HG02938 (cell line): ENCODE measurements around the gene RNU1-3.
"Not testable (repeated sequence)": the region's sequence is repeated elsewhere in the genome, so short reads cannot be mapped to it uniquely, and the experiment has no call there.

Experiments
- ATAC-seq: cut with Tn5 transposase; IDR thresholded peaks from one replicate; pipeline ENCODE4 v1.9.1; 2021; ENCODE audit warnings: mild to moderate bottlenecking, moderate library complexity; ENCODE audit not compliant: unreplicated experiment

The RNU1-3 gene

GRCh38 chr1:16694308-16694702 lies 27.6 kb upstream of the RNU1-3 start:
- not testable (repeated sequence) for ATAC-seq

GRCh38 chr1:16693449-16694307 lies 26.9 kb upstream of the RNU1-3 start:
- ATAC-seq, result not testable (repeated sequence)

DNA sequence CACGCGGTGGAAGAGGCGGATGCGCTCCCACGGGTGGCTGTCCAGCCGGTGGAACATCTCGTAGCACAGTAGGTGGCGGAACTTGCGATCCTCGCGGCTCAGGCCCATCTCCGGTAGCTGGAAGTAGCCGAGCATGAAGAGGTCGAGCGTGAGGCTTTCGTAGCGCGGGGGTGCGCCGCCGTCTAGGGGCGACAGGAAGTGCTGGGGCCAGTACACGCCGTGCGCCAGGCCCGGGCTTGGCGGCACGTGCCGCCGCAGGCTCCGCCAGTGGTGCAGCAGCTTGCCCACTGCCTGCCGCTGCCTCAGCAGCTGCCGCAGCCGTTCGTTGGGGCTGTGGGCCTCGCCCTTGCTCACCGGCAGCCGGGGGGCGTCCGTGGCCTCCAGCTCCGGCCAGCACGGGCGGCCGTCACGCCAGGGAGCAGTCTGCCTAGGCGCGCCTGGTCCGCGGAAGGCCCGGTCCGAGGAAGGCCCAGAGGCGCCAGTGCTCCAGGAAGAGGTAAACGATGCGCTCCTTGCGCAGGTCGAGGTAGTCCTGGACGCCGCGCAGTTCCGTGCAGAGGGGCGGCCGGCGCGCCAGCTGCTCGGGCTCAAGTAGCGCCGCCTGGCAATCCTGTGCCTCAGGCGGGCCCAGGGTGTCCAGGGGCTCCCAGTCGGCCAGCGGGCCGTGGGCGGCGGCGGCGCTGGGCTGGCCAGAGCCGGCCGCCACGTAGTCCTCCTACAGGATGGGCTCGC lies 26.1 kb upstream of the RNU1-3 start:
- ATAC-seq, result not testable (repeated sequence)

DNA sequence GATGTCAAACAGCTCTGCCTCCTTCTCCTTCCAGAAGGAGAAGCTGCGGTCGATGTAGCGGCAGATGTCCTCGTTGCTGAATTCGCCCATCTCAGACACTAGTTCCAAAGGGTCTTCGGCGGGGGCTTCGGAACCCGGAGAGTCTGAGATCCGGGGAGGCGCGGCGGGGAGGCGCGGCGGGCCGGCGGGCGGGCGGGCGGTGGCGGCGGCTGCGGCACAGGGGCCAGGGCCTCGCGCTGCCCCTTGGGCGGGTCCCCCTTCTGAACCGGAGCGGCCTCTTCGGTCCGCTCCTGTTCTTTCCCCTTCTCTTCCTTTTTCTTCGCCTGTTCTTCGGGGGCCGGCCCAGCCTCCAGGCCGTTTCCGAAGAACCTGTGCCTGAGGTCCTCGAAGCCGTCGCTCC lies 25.5 kb upstream of the RNU1-3 start:
- ATAC-seq, result not testable (repeated sequence)

DNA sequence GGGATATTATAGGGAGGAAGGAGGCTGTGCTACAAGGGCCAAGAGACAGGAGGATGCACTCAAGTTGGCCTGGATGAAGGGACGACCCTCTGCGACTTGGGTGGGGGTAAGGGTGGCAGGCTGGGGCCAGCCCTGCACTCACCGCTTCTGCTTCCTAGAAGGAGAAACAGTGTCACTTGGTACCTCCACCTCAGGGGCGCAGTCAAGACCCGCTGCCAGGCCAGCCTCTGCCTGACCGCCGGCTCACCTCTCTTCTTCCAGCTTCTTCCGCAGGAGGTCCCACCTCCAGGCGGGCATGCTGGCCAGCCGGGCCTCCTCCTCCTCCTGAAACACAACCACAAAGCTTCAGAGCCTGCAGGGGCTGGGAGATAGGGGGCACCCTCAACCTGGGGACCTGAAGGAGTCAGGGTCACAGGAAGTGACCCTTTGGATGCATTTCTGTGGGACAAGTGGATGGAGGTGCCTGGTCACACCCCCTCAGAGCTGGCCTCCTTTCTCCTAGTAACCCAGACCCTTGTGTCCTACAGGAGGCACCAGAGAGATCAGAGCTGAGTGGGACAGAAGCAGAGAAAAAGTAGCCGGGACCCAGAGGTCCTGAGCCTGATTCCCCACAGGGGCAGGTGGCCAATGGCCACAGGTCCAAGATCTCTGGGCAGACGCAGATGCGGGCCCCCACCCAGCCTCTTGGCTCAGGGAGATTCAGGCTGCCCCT lies 24.4 kb upstream of the RNU1-3 start:
- ATAC-seq, result not testable (repeated sequence)

DNA sequence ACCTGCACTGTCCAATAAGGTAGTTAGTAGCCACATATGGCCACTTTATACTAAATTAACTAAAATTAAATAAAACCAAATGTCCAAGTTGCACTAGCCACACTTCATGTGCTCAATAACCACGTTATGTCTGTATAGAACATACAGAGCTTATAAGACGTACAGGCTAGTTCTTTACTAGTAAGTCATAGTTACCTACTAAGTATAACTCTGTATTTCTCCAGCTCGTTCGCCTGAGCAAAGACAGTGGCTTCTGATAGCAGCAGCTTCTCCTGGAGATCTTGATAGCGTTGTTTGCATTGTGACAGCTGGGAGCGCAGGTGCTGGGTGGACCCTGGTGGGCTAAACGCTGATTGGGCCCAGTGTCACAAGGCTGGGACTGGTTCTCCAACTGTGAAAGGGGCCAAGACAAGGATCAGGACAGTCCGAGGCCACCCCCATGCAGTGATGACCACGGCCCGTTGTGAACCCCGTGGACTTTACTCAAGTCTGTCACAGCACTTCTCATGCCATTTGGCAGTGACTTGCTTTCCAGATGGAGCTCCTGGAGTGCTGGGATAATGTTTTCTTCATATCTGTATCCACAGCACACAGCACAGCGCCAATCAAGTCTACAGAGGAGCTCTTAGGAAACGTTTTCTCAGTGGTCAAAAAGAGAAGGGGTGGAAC lies 20.5 kb upstream of the RNU1-3 start:
- not testable (repeated sequence) for ATAC-seq

- ATAC-seq, result not testable (repeated sequence)
These were observed 19.0 kb upstream of the RNU1-3 start for GRCh38 chr1:16685445-16686371.

DNA sequence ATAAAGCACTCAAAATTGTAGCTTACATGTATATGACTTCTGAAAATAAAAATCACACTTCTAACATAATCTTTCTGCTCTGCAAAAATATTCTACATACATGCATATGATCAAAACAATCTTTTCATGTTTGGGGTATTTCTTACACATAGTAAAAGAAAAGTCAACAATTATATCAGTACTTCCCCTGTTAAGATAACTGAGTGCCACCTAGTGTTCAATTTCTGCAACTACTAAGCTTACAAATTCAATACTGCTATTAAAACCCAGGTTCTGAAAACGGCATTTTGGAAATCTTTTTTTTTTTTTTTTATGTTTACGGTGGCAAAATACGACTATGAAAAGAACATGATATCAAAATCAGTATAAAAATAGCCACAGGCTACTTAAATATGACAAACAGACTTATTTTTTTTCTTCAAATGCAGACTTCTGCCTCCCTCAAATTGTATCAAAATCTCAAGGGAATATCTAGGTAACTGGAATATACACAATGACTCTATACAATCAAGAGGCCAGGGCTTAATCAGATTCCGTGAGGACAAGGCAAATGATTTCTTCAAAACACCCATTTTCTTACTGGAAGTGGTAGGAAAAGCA lies 18.1 kb upstream of the RNU1-3 start:
- ATAC-seq, result not testable (repeated sequence)

DNA sequence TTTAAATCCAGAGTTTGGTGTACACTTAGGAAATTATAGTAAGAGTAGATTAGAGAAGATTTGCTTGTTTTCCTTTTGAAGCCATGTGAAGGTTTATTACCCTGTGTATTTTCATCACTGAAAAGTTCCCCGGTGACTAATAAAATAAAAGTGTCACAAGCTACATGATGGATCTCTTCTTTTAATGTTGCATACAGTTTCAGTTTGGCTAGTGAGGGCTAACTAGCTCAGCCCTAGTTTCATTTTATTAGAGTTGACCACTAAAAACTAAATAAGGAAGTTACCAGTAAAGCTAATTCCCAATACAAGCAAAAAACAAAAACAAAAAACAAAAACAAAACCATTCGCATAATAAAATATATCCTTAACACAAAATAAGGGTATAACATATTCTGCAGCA lies 17.4 kb upstream of the RNU1-3 start:
- peak; percentile 64 for ATAC-seq

DNA sequence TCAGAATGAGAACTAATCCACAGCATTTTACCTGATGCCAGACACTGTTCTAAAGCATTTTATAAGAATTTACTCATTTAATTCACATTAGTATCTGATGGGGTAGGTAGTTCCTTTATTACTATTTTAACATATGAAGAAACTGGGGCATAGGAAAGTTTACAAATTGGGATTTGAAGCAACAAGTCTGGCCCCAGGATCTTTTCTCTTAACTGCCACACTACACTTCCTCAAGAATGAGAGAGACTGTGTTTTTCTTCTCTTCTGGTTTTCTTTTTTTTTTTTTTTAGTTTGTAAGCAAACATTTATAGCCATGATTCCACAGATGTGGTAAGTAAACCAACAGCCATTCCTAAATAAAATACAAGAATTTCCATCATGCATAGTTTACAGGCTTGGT lies 16.1 kb upstream of the RNU1-3 start:
- not testable (repeated sequence) for ATAC-seq

GRCh38 chr1:16680366-16680765 lies 13.6 kb upstream of the RNU1-3 start:
- ATAC-seq, result not testable (repeated sequence)

DNA sequence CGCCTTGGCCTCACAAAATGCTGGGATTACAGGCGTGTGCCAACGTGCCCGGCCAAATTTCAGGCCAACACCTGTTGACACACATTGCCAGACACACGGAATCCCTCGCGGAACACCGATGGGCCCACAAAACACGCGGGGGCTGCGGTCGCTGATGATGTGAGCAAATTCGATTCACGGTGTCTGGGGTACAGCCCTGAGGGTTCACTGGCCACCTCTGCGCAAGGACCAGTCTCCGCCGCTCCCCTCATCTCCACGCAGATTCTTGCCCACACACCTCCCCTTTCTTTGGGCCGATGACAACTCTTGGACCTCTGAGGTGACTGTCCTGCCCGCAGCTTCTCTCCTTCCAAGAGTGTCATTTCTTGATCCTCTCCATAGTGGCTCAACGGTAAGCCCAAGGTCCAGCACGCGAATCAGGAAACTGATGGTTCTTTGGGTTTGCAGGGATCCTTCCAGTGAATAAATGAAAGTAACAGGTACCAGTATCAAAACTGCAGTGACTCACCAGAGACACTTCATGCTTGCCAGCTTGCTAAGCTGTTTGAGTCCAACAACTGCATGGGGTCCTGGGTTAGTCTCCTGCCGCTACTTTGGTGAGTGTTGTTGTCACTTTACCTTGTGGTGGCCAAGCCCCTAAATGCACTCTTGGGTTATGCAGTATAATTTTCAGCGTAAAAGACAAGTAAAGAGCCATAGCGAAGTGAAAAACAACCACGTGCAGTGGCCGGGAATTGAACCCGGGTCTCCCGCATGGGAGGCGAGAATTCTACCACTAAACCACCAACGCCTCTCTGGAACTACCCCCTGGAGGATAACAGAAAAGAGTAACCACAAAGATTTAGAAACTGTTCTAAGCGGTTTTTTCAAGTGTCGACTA lies 11.0 kb upstream of the RNU1-3 start:
- ATAC-seq, result no peak

- not testable (repeated sequence) for ATAC-seq
These were observed 10.1 kb upstream of the RNU1-3 start for GRCh38 chr1:16676661-16677523.

GRCh38 chr1:16675118-16675510 lies 8.4 kb upstream of the RNU1-3 start:
- not testable (repeated sequence) for ATAC-seq

- not testable (repeated sequence) for ATAC-seq
These were observed 7.2 kb upstream of the RNU1-3 start for GRCh38 chr1:16673976-16674375.

GRCh38 chr1:16665836-16666235 lies 912 bp downstream of the RNU1-3 start:
- not testable (repeated sequence) for ATAC-seq

DNA sequence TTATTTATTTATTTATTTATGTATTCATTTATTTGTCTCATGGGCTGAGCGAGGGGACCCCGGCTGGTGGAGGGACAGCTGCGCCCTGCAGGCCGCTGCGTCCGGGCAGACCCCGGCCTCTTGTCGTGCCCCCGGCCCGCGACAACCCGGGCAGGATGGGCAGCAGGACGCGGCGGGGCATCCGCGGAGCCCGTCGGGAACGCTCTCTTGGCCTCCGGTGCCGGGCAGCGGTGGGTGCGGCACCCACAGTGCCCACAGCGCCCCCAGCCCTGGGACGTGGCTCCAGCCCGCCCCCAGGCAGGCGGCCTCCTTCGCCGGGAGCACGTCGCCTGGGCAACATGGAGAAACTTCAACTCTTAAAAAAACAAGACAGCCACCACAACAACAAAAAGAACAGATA lies 8.5 kb downstream of the RNU1-3 start:
- not testable (repeated sequence) for ATAC-seq
